HepG2 (cell line): Measurements from ENCODE around the gene PFKFB4. TPM values are rescaled to one million over a fixed set of nuclear protein-coding genes. Genes with fewer than 3 reads are reported as not detected.

Experiments used
- ATAC-seq: fragments of 200-7000 bp; cut with Tn5 transposase; 3 replicates; pipeline ENCODE4 v1.9.1; 2020; ENCODE audit warnings: mild to moderate bottlenecking, moderate library complexity
- BruUV-seq: library from RNA; stranded (reverse); fragments of 400-500 nt; replicated peaks from 2 replicates; lab custom pipeline; 2021; lab: Mats Ljungman, UMichigan
- CTCF ChIA-PET: fragments of 300-600 bp; formaldehyde crosslinking; extraction: SDS; loops from one replicate; lab custom pipeline; 2021; ENCODE audit warnings: low total read pairs, inconsistent platforms, low intra/inter-chr PET ratio; lab: Yijun Ruan, JAX
- POLR2A ChIA-PET: fragments of 350-600 bp; sonication (Branson Sonifier 250); formaldehyde crosslinking; loops from one replicate; lab custom pipeline; 2020; ENCODE audit warnings: antibody characterized with exemption, inconsistent platforms; lab: Yijun Ruan, JAX
- DNase-seq: peaks from one replicate; pipeline ENCODE4 v3.0.0-alpha.2; 2015; ENCODE audit warnings: low spot score
- FAIRE-seq: peaks from 3 replicates; lab custom pipeline; 2011; peaks lifted over from hg19 to GRCh38; lab: Jason Lieb, UNC
- H2AFZ ChIP-seq: one replicate; pipeline ENCODE4 v1.6.1; 2011; ENCODE audit warnings: low read length, inconsistent platforms
- H3K27ac ChIP-seq: fragments of 300-600 bp; 3 replicates; pipeline ENCODE4 v1.8.0; 2011; ENCODE audit warnings: mixed run types, mild to moderate bottlenecking, mixed read lengths, low read length, inconsistent platforms; ENCODE audit not compliant: insufficient read depth; ENCODE audit errors: extremely low read length
- H3K27me3 ChIP-seq, 2 experiments: fragments of 200-600 bp in 1 of 2; 2 replicates in 1 of 2; 3 replicates in 1 of 2; pipeline versions ENCODE4 v1.6.0 to v1.8.0; 2011; ENCODE audit warnings: low read length in 2 of 2, mild to moderate bottlenecking in 2 of 2, moderate library complexity in 2 of 2, inconsistent platforms in 1 of 2; ENCODE audit not compliant: insufficient read depth in 2 of 2, control insufficient read depth in 1 of 2
- H3K36me3 ChIP-seq, 2 experiments: fragments of 200-600 bp in 1 of 2; replicated peaks in 1 of 2; 2 replicates in 1 of 2; 3 replicates in 1 of 2; pipeline versions ENCODE4 v1.5.1 to v1.8.0; 2011; ENCODE audit warnings: low read length in 2 of 2, inconsistent platforms in 1 of 2; ENCODE audit not compliant: insufficient read depth in 2 of 2, control insufficient read depth in 1 of 2
- H3K4me1 ChIP-seq: 2 replicates; pipeline ENCODE4 v1.5.1; 2012; ENCODE audit warnings: low read length, inconsistent platforms; ENCODE audit not compliant: insufficient read depth
- H3K4me2 ChIP-seq: 2 replicates; pipeline ENCODE4 v1.6.0; 2011; ENCODE audit warnings: low read depth, low read length, inconsistent platforms
- H3K4me3 ChIP-seq, 3 experiments: fragments of 200-600 bp in 1 of 3; sonication (generic), shearing (Covaris generic) in 1 of 3; replicated peaks in 1 of 3; 2 replicates each; pipeline ENCODE4 v1.5.1; 2011 to 2016; ENCODE audit warnings: low read length in 3 of 3, inconsistent platforms in 2 of 3, low read depth in 2 of 3, mild to moderate bottlenecking in 2 of 3, control low read depth in 1 of 3, mixed read lengths in 1 of 3; ENCODE audit not compliant: insufficient read depth in 1 of 3
- H3K79me2 ChIP-seq: one replicate; pipeline ENCODE4 v1.6.1; 2011; ENCODE audit warnings: low read length, inconsistent platforms; ENCODE audit not compliant: insufficient read depth
- H3K9ac ChIP-seq: 2 replicates; pipeline ENCODE4 v1.6.0; 2011; ENCODE audit warnings: mild to moderate bottlenecking, low read depth, low read length, inconsistent platforms; ENCODE audit not compliant: insufficient read depth
- H3K9me3 ChIP-seq: 2 replicates; pipeline ENCODE4 v1.5.1; 2012; ENCODE audit warnings: mild to moderate bottlenecking, low read length
- H4K20me1 ChIP-seq: 2 replicates; pipeline ENCODE4 v1.6.0; 2011; ENCODE audit warnings: inconsistent platforms, mild to moderate bottlenecking, low read length, moderate library complexity; ENCODE audit not compliant: insufficient read depth
- DRAP1 ChIP-seq: IDR thresholded peaks from 2 replicates; pipeline ENCODE4 v1.6.1; 2016; ENCODE audit warnings: missing genetic modification reagents, missing compliant biosample characterization
- FOSL2 ChIP-seq: sonication (generic); formaldehyde crosslinking; IDR thresholded peaks from 2 replicates; pipeline ENCODE4 v1.4.0; 2020; ENCODE audit warnings: missing genetic modification reagents
- FOXJ3 ChIP-seq: sonication (generic); formaldehyde crosslinking; IDR thresholded peaks from 2 replicates; pipeline ENCODE4 v1.4.0; 2020; ENCODE audit warnings: missing genetic modification reagents, mild to moderate bottlenecking, borderline replicate concordance
- FOXO1 ChIP-seq: sonication (generic); formaldehyde crosslinking; IDR thresholded peaks from 2 replicates; pipeline ENCODE4 v1.4.0; 2020; ENCODE audit warnings: missing genetic modification reagents
- GABPA ChIP-seq, 2 experiments: IDR thresholded peaks; 2 replicates each; pipeline ENCODE4 v1.6.1; 2011 to 2016; ENCODE audit warnings: low read depth in 2 of 2, low read length in 1 of 2, missing biosample characterization in 1 of 2, missing genetic modification characterization in 1 of 2
- GATAD1 ChIP-seq: IDR thresholded peaks from 2 replicates; pipeline ENCODE4 v1.6.1; 2016; ENCODE audit warnings: missing genetic modification reagents, missing compliant biosample characterization
- GATAD2A ChIP-seq: IDR thresholded peaks from 2 replicates; pipeline ENCODE4 v1.6.1; 2016
- MAZ ChIP-seq, 2 experiments: sonication (generic) in 1 of 2; formaldehyde crosslinking in 1 of 2; IDR thresholded peaks; 2 replicates each; pipeline versions ENCODE4 v1.5.0 to v1.6.1; 2012 to 2020; ENCODE audit warnings: low read depth in 2 of 2, mild to moderate bottlenecking in 2 of 2, borderline replicate concordance in 1 of 2, improper control_type of control experiment in 1 of 2, low read length in 1 of 2, missing genetic modification reagents in 1 of 2, moderate library complexity in 1 of 2
- SOX13 ChIP-seq, 3 experiments: fragments of 450-650 bp in 1 of 3; sonication (generic) in 1 of 3; formaldehyde crosslinking in 1 of 3; IDR thresholded peaks in 2 of 3; conservative IDR thresholded peaks in 1 of 3; 2 replicates each; pipeline versions ENCODE4 v1.5.0 to v1.6.1; 2016 to 2020; ENCODE audit warnings: antibody characterized with exemption in 1 of 3, mild to moderate bottlenecking in 1 of 3, missing compliant biosample characterization in 1 of 3, missing genetic modification reagents in 1 of 3, moderate library complexity in 1 of 3
- THAP11 ChIP-seq: IDR thresholded peaks from 2 replicates; pipeline ENCODE4 v1.6.1; 2016; ENCODE audit warnings: missing biosample characterization, missing genetic modification reagents
- ZEB1 ChIP-seq: IDR thresholded peaks from 2 replicates; pipeline ENCODE4 v1.6.1; 2012; ENCODE audit warnings: mild to moderate bottlenecking, low read depth, inconsistent platforms; ENCODE audit not compliant: insufficient replicate concordance
- ZFY ChIP-seq: sonication (generic); formaldehyde crosslinking; IDR thresholded peaks from 2 replicates; pipeline ENCODE4 v1.4.0; 2020; ENCODE audit warnings: missing genetic modification reagents
- ZNF292 ChIP-seq: sonication (generic); formaldehyde crosslinking; IDR thresholded peaks from 2 replicates; pipeline ENCODE4 v1.8.1; 2022; ENCODE audit warnings: mild to moderate bottlenecking, low read depth, missing genetic modification reagents, borderline replicate concordance
- ZNF331 ChIP-seq: sonication (generic); formaldehyde crosslinking; IDR thresholded peaks from 2 replicates; pipeline ENCODE4 v1.4.0; 2020; ENCODE audit warnings: missing genetic modification reagents
- ZNF562 ChIP-seq: sonication (generic); formaldehyde crosslinking; IDR thresholded peaks from 2 replicates; pipeline ENCODE4 v1.8.0; 2022; ENCODE audit warnings: missing genetic modification reagents, borderline replicate concordance
- ZNF605 ChIP-seq: sonication (generic); formaldehyde crosslinking; IDR thresholded peaks from 2 replicates; pipeline ENCODE4 v1.8.0; 2022; ENCODE audit warnings: mild to moderate bottlenecking, missing genetic modification reagents
- ZNF614 ChIP-seq: IDR thresholded peaks from 2 replicates; pipeline ENCODE4 v1.6.1; 2018; ENCODE audit warnings: missing biosample characterization, missing genetic modification reagents, inconsistent platforms, borderline replicate concordance
- ZNF670 ChIP-seq: sonication (generic); formaldehyde crosslinking; IDR thresholded peaks from 2 replicates; pipeline ENCODE4 v1.8.0; 2022; ENCODE audit warnings: mild to moderate bottlenecking, missing genetic modification reagents, borderline replicate concordance
- ZNF792 ChIP-seq: IDR thresholded peaks from 2 replicates; pipeline ENCODE4 v1.6.1; 2016
- WGBS: methylation state at CpG from one replicate; pipeline ENCODE4 v1.1.6; 2017; ENCODE audit warnings: low lambda C conversion rate; 5-methylcytosine and 5-hydroxymethylcytosine counted together
- in situ Hi-C: cut with HindIII; loops from 2 replicates; pipeline ENCODE4 v1.10.0; 2017; ENCODE audit warnings: low pct_unique_long_range_greater_than_20kb; ENCODE audit not compliant: extremely low pct_ligation_motif_present
- intact Hi-C: fragments of 100-400 bp; cut with micrococcal nuclease; formaldehyde crosslinking; loops from one replicate; pipeline ENCODE4 v1.10.0; 2022; ENCODE audit not compliant: unreplicated experiment
- polyA plus RNA-seq, 8 experiments: library from polyadenylated mRNA; depleted of rRNA in 3 of 8; stranded (reverse) in 7 of 8; unstranded in 1 of 8; fragments of >200 nt; fragmentation: Illumina TruSeq in 4 of 8; extraction: Trizol in 4 of 8; gene quantifications; 2 replicates each; pipeline versions ENCODE4 v1.2.1 to v1.2.3, GENCODE V29; 2011 to 2016; ENCODE audit warnings: low read depth in 4 of 8, missing spikeins in 1 of 8, mixed read lengths in 1 of 8; ENCODE audit not compliant: insufficient read depth in 1 of 8
- total RNA-seq, 5 experiments: library from RNA; depleted of rRNA; stranded (reverse); fragments of >200 nt; fragmentation: Illumina TruSeq; extraction: Trizol; gene quantifications; 2 replicates each; pipeline ENCODE4 v1.2.3, GENCODE V29; 2016; ENCODE audit warnings: low read depth in 1 of 5
- TF ChIP-seq, protein P1 (sequence below): sonication (generic); formaldehyde crosslinking; IDR thresholded peaks from 2 replicates; pipeline ENCODE4 v1.4.0; 2020; ENCODE audit warnings: missing genetic modification reagents

The PFKFB4 gene
- total and polyA plus RNA-seq, 2 of the 13 experiments (the other 11 are each of a cell fraction or from before 2014, with no cell fraction given): 7.1 to 103 TPM

GRCh38 chr3:48507256-48508061 is 49.1 kb downstream of the PFKFB4 start:
- H3K79me2 ChIP-seq: no peaks in the 10 kb centered on the region
- H3K9me3 ChIP-seq: no peaks in the 10 kb centered on the region
- peaks cover 46% of the 10 kb centered on the region for H3K4me1 ChIP-seq
- peak; percentile 79 for FAIRE-seq
- peak; percentile 86 for ATAC-seq
- peak overlapping the region; percentile 67 for H3K4me2 ChIP-seq
- in situ Hi-C loops: no loop called here
- H3K9ac ChIP-seq: peak overlapping the region; percentile 42; the same call in 1 of the 2 replicates
- DNase-seq: peak; percentile 74
- BruUV-seq: no TSS peak
- intact Hi-C loops: loop anchor here (1.0 to 5.0 kb wide), 4 partner anchors 35 to 235 kb away; no protein-coding TSS in a partner anchor
- H3K27ac ChIP-seq: no peak overlapping the region
- POLR2A ChIA-PET: interaction anchor here (1.0 to 2.7 kb wide), 6 partner anchors 34 to 107 kb away, joined by 3 to 20 read pairs (median 4); partner anchors contain the start of genes ATRIP, CCDC51 and TMA7
- H4K20me1 ChIP-seq: no peaks in the 10 kb centered on the region
- 36% methylated on average over 7 of the region's 10 CpGs for WGBS
- H3K36me3 ChIP-seq: no peaks in the 10 kb centered on the region
- CTCF ChIA-PET: interaction anchor here (1.8 to 2.6 kb wide), 2 partner anchors 42 to 234 kb away, joined by 8 to 39 read pairs; a partner anchor contains a TSS
- no peak overlapping the region for H2AFZ ChIP-seq
- H3K4me3 ChIP-seq: peak overlapping the region in 1 of 3 experiments; percentile 25; a peak in 1 of 6 replicates
- H3K27me3 ChIP-seq: peaks cover 0 to 8% of the 10 kb centered on the region in 2 experiments; a peak in 2 of 5 replicates
- TF ChIP-seq FOSL2 (CRISPR knock-in tag): peak; percentile 85
- no peak for TF ChIP-seq SOX13 (IDR thresholded peaks at IDR 0.05)
- TF ChIP-seq SOX13 (CRISPR knock-in tag; conservative IDR thresholded peaks at IDR 0.05 in 1 of 2, IDR thresholded peaks at IDR 0.05 in 1 of 2): 0 out of 4 replicates have a peak, but pooled peaks of 1 of the 2 experiments have one; percentile 6
- TF ChIP-seq ZNF331: peak; percentile 56; the same call in 1 of the 2 replicates
- no peak for TF ChIP-seq FOXJ3 (CRISPR knock-in tag)
- TF ChIP-seq ZNF292 (CRISPR knock-in tag): peak; percentile 59; the same call in 1 of the 2 replicates
- TF ChIP-seq, protein P1, sequence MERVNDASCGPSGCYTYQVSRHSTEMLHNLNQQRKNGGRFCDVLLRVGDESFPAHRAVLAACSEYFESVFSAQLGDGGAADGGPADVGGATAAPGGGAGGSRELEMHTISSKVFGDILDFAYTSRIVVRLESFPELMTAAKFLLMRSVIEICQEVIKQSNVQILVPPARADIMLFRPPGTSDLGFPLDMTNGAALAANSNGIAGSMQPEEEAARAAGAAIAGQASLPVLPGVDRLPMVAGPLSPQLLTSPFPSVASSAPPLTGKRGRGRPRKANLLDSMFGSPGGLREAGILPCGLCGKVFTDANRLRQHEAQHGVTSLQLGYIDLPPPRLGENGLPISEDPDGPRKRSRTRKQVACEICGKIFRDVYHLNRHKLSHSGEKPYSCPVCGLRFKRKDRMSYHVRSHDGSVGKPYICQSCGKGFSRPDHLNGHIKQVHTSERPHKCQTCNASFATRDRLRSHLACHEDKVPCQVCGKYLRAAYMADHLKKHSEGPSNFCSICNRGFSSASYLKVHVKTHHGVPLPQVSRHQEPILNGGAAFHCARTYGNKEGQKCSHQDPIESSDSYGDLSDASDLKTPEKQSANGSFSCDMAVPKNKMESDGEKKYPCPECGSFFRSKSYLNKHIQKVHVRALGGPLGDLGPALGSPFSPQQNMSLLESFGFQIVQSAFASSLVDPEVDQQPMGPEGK (CRISPR knock-in tag): peak; percentile 75
- 0 out of 2 replicates have a peak, but pooled peaks have one; percentile 29 for TF ChIP-seq ZNF792 (CRISPR knock-in tag)
- 0 out of 2 replicates have a peak, but pooled peaks have one; percentile 15 for TF ChIP-seq GATAD2A (CRISPR knock-in tag)
- TF ChIP-seq DRAP1: 0 out of 2 replicates have a peak, but pooled peaks have one; percentile 41
- TF ChIP-seq GATAD1: peak; percentile 50; the same call in 1 of the 2 replicates
- TF ChIP-seq MAZ (IDR thresholded peaks at IDR 0.05; ENCODE audit: borderline replicate concordance, low read depth, low read length): 0 out of 2 replicates have a peak, but pooled peaks have one; percentile 24
- TF ChIP-seq MAZ (CRISPR knock-in tag; IDR thresholded peaks at IDR 0.05; ENCODE audit: low read depth): no peak
- TF ChIP-seq ZEB1: no peak
- TF ChIP-seq THAP11: peak; percentile 57
- no peak for TF ChIP-seq ZNF670 (CRISPR knock-in tag)
- TF ChIP-seq ZFY (CRISPR knock-in tag): peak; percentile 30; the same call in 1 of the 2 replicates
- peak; percentile 50; the same call in 1 of the 2 replicates for TF ChIP-seq FOXO1 (CRISPR knock-in tag)
- peak; percentile 32; the same call in 1 of the 2 replicates for TF ChIP-seq ZNF605 (CRISPR knock-in tag)
- no peak for TF ChIP-seq GABPA (IDR thresholded peaks at IDR 0.05; ENCODE audit: low read depth, low read length)
- TF ChIP-seq GABPA (CRISPR knock-in tag; IDR thresholded peaks at IDR 0.05; ENCODE audit: low read depth): peak; percentile 20; the same call in 1 of the 2 replicates
- no peak for TF ChIP-seq ZNF562
- TF ChIP-seq ZNF614 (CRISPR knock-in tag): peak; percentile 68; the same call in 1 of the 2 replicates
